ENCODE data around the gene SCUBE1.

SCUBE1 gene

DNA sequence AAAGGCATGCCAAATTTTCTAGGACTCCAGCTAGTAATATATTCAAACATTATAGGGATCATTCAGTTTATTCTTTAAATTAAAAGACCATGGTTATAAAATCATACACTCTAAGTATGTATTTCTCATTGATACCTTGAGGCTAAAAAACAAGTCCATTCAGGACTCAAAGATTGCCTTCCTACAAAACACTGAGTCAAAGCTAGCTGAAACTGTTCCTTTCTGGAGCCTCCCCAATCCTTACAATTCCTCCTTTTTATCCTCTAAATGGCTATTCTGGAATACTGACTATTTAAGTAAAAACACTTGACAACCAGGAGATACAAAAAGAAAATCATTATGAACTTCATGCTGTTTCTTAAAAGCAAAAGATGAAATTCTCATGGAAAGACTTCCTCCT lies 151.3 kb downstream of the SCUBE1 start:
- TF ChIP-seq EZH2 (IDR thresholded peaks at IDR 0.05; ENCODE audit: borderline replicate concordance, low read length), result no peak
- TF ChIP-seq, protein P1, sequence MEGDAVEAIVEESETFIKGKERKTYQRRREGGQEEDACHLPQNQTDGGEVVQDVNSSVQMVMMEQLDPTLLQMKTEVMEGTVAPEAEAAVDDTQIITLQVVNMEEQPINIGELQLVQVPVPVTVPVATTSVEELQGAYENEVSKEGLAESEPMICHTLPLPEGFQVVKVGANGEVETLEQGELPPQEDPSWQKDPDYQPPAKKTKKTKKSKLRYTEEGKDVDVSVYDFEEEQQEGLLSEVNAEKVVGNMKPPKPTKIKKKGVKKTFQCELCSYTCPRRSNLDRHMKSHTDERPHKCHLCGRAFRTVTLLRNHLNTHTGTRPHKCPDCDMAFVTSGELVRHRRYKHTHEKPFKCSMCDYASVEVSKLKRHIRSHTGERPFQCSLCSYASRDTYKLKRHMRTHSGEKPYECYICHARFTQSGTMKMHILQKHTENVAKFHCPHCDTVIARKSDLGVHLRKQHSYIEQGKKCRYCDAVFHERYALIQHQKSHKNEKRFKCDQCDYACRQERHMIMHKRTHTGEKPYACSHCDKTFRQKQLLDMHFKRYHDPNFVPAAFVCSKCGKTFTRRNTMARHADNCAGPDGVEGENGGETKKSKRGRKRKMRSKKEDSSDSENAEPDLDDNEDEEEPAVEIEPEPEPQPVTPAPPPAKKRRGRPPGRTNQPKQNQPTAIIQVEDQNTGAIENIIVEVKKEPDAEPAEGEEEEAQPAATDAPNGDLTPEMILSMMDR (IDR thresholded peaks at IDR 0.05; ENCODE audit: low read length), result no peak
- Histone ChIP-seq H3K4me1 (ENCODE audit: insufficient read depth, low read length, severe bottlenecking) (peaks cover 5% of the 10 kb centered on the region), H3F3A (ENCODE audit: insufficient read depth, low read length) (no peaks in the 10 kb centered on the region), H3K4me3 (ENCODE audit: low read depth, low read length, poor library complexity, severe bottlenecking) (no peak overlapping the region), H3K4me2 (ENCODE audit: low read length) (no peak overlapping the region), H3K79me2 (ENCODE audit: insufficient read depth, low read length) (no peaks in the 10 kb centered on the region), H3K27me3 (ENCODE audit: insufficient read depth, low read length) (peaks cover 12% of the 10 kb centered on the region; the same call in 1 of the 2 replicates), H3K9me3 (ENCODE audit: low read length) (peaks cover 5% of the 10 kb centered on the region), H3K9me2 (ENCODE audit: low read depth, low read length) (no peaks in the 10 kb centered on the region), H3K27ac (ENCODE audit: low read depth, low read length, poor library complexity, severe bottlenecking) (no peak overlapping the region), H3K36me3 (ENCODE audit: insufficient read depth, low read length) (no peaks in the 10 kb centered on the region; the same call in 1 of the 2 replicates), H4K20me1 (ENCODE audit: insufficient read depth, low read length) (no peaks in the 10 kb centered on the region), H2AFZ (ENCODE audit: low read length) (no peak overlapping the region), H3K9ac (ENCODE audit: low read length) (no peak overlapping the region)

DNA sequence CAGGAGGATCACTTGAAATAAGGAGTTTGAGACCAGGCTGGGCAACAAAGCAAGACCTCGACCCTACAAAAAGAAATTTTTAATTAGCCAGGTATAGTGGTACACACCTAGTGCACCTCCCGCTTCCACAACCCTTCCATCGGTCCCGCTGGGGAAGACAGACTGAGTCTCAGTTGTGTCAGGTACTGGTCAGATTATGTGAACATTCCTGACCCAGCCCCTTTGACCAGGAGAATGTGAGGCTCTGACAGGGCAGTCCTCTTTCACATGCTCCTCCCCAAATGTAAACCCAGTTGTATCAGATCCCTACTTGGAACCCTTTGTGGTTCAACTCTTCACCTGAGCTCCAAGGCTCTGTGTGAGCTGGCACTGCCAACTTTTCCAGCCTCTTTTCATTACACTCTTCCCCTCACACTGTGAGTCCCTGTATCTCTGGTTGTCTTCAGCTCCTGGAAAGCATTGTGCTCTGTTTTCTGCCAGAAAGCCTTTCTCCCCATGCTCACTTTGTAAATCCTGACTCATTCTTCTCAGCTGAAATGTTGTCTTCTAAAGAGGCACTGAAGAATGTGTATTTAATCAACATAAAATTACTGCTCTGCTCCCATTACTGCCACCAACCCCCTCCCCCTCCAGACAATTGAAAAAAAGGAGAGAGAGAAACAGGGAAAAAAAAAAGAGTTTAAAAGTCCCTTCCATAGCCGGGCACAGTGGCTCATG lies 154.2 kb downstream of the SCUBE1 start:
- H3K4me1 ChIP-seq (ENCODE audit: insufficient read depth, low read length, severe bottlenecking), result peaks cover 14% of the 10 kb centered on the region
- H4K20me1 ChIP-seq (ENCODE audit: insufficient read depth, low read length), result no peaks in the 10 kb centered on the region
- peaks cover 10% of the 10 kb centered on the region for H3K79me2 ChIP-seq (ENCODE audit: insufficient read depth, low read length)
- H3K9me3 ChIP-seq (ENCODE audit: low read length), result peaks cover 5% of the 10 kb centered on the region
- H3K36me3 ChIP-seq (ENCODE audit: insufficient read depth, low read length), result peaks cover 8% of the 10 kb centered on the region
- H2AFZ ChIP-seq (ENCODE audit: low read length), result no peak overlapping the region
- H3K4me2 ChIP-seq (ENCODE audit: low read length), result no peak overlapping the region
- H3K4me3 ChIP-seq (ENCODE audit: low read depth, low read length, poor library complexity, severe bottlenecking), result no peak overlapping the region
- H3K27me3 ChIP-seq (ENCODE audit: insufficient read depth, low read length), result peaks cover 12% of the 10 kb centered on the region; the same call in 1 of the 2 replicates
- no peaks in the 10 kb centered on the region for H3K9me2 ChIP-seq (ENCODE audit: low read depth, low read length)
- TF ChIP-seq, protein P1 (IDR thresholded peaks at IDR 0.05; ENCODE audit: low read length), result no peak
- TF ChIP-seq EZH2 (IDR thresholded peaks at IDR 0.05; ENCODE audit: borderline replicate concordance, low read length), result no peak
- H3K27ac ChIP-seq (ENCODE audit: low read depth, low read length, poor library complexity, severe bottlenecking), result no peak overlapping the region
- no peak overlapping the region for H3K9ac ChIP-seq (ENCODE audit: low read length)
- H3F3A ChIP-seq (ENCODE audit: insufficient read depth, low read length), result no peaks in the 10 kb centered on the region

DNA sequence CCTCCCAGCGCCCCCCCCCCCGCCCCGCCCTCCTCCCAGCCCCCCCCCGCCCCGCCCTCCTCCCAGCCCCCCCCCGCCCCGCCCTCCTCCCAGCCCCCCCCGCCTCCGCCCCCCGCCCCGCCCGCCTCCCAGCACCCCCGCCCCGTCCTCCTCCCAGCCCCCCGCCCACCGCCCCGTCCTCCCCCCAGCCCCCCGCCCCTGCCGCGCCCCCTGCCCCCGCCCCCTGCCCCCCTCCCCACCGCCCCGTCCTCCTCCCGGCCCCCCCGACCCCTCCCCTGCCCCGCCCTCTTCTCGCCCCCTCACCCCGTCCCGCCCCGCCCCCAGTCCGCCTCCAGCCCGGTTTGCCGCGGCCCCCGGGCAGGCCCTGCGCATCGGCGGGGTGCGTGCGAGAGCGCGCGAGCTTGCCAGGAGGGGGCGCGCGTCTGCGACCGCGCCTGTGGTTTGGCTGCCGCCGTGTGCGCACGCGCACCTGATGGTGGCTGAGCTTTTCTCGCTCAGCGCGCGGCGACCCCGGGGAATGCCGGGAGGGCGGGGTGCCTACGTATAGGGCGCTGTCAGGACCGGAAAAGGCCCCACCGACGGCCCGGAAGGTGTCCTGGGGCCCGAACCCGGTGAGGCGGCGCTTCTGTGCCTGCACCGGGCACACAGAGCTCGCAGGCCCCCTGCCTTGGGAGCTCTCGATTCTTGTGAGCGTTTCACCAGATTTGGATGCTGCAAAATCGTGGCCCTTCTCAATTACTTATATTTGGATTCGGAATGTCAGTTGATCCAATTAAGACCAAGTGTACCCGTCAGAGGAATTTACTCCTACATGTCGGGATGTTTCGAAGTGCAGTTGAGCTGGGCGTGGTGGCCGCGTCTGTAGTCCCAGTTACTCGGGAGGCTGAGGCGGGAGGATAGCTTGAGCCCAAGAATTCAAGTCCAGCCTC lies 155.7 kb downstream of the SCUBE1 start:
- H3K4me3 ChIP-seq (ENCODE audit: low read depth, low read length, poor library complexity, severe bottlenecking), result peak overlapping the region; percentile 57
- H3F3A ChIP-seq (ENCODE audit: insufficient read depth, low read length), result no peaks in the 10 kb centered on the region

More for the DNA sequence above, 155.7 kb downstream of the SCUBE1 start:
- H3K4me1 ChIP-seq (ENCODE audit: insufficient read depth, low read length, severe bottlenecking), result peaks cover 14% of the 10 kb centered on the region
- TF ChIP-seq, protein P1 (IDR thresholded peaks at IDR 0.05; ENCODE audit: low read length), result peak; percentile 45
- no peak for TF ChIP-seq EZH2 (IDR thresholded peaks at IDR 0.05; ENCODE audit: borderline replicate concordance, low read length)
- peak overlapping the region; percentile 27 for H3K27ac ChIP-seq (ENCODE audit: low read depth, low read length, poor library complexity, severe bottlenecking)
- peaks cover 10% of the 10 kb centered on the region for H3K79me2 ChIP-seq (ENCODE audit: insufficient read depth, low read length)
- H2AFZ ChIP-seq (ENCODE audit: low read length), result peak overlapping the region; percentile 1; the same call in 1 of the 2 replicates
- H4K20me1 ChIP-seq (ENCODE audit: insufficient read depth, low read length), result no peaks in the 10 kb centered on the region
- peaks cover 12% of the 10 kb centered on the region; the same call in 1 of the 2 replicates for H3K27me3 ChIP-seq (ENCODE audit: insufficient read depth, low read length)
- H3K9me3 ChIP-seq (ENCODE audit: low read length), result peaks cover 5% of the 10 kb centered on the region
- peak overlapping the region; percentile 66 for H3K4me2 ChIP-seq (ENCODE audit: low read length)
- peaks cover 21% of the 10 kb centered on the region for H3K36me3 ChIP-seq (ENCODE audit: insufficient read depth, low read length)
- H3K9ac ChIP-seq (ENCODE audit: low read length), result peak overlapping the region; percentile 57
- no peaks in the 10 kb centered on the region for H3K9me2 ChIP-seq (ENCODE audit: low read depth, low read length)

Measured in OCI-LY1 (cell line).